HepG2 (cell line): ENCODE measurements around the gene NUFIP1. TPM values are rescaled to one million over a fixed set of nuclear protein-coding genes. Genes with fewer than 3 reads are reported as not detected.

Experiments used
- ATAC-seq: fragments of 200-7000 bp; cut with Tn5 transposase; 3 replicates; pipeline ENCODE4 v1.9.1; 2020; ENCODE audit warnings: mild to moderate bottlenecking, moderate library complexity
- BruUV-seq: library from RNA; stranded (reverse); fragments of 400-500 nt; replicated peaks from 2 replicates; lab custom pipeline; 2021; lab: Mats Ljungman, UMichigan
- CTCF ChIA-PET: fragments of 300-600 bp; formaldehyde crosslinking; extraction: SDS; loops from one replicate; lab custom pipeline; 2021; ENCODE audit warnings: low total read pairs, inconsistent platforms, low intra/inter-chr PET ratio; lab: Yijun Ruan, JAX
- POLR2A ChIA-PET: fragments of 350-600 bp; sonication (Branson Sonifier 250); formaldehyde crosslinking; loops from one replicate; lab custom pipeline; 2020; ENCODE audit warnings: antibody characterized with exemption, inconsistent platforms; lab: Yijun Ruan, JAX
- DNase-seq: peaks from one replicate; pipeline ENCODE4 v3.0.0-alpha.2; 2015; ENCODE audit warnings: low spot score
- FAIRE-seq: peaks from 3 replicates; lab custom pipeline; 2011; peaks lifted over from hg19 to GRCh38; lab: Jason Lieb, UNC
- H2AFZ ChIP-seq: one replicate; pipeline ENCODE4 v1.6.1; 2011; ENCODE audit warnings: low read length, inconsistent platforms
- H3K27ac ChIP-seq: fragments of 300-600 bp; 3 replicates; pipeline ENCODE4 v1.8.0; 2011; ENCODE audit warnings: mixed run types, mild to moderate bottlenecking, mixed read lengths, low read length, inconsistent platforms; ENCODE audit not compliant: insufficient read depth; ENCODE audit errors: extremely low read length
- H3K27me3 ChIP-seq, 2 experiments: fragments of 200-600 bp in 1 of 2; 2 replicates in 1 of 2; 3 replicates in 1 of 2; pipeline versions ENCODE4 v1.6.0 to v1.8.0; 2011; ENCODE audit warnings: low read length in 2 of 2, mild to moderate bottlenecking in 2 of 2, moderate library complexity in 2 of 2, inconsistent platforms in 1 of 2; ENCODE audit not compliant: insufficient read depth in 2 of 2, control insufficient read depth in 1 of 2
- H3K36me3 ChIP-seq, 2 experiments: fragments of 200-600 bp in 1 of 2; replicated peaks in 1 of 2; 2 replicates in 1 of 2; 3 replicates in 1 of 2; pipeline versions ENCODE4 v1.5.1 to v1.8.0; 2011; ENCODE audit warnings: low read length in 2 of 2, inconsistent platforms in 1 of 2; ENCODE audit not compliant: insufficient read depth in 2 of 2, control insufficient read depth in 1 of 2
- H3K4me1 ChIP-seq: 2 replicates; pipeline ENCODE4 v1.5.1; 2012; ENCODE audit warnings: low read length, inconsistent platforms; ENCODE audit not compliant: insufficient read depth
- H3K4me2 ChIP-seq: 2 replicates; pipeline ENCODE4 v1.6.0; 2011; ENCODE audit warnings: low read depth, low read length, inconsistent platforms
- H3K4me3 ChIP-seq, 3 experiments: fragments of 200-600 bp in 1 of 3; sonication (generic), shearing (Covaris generic) in 1 of 3; replicated peaks in 1 of 3; 2 replicates each; pipeline ENCODE4 v1.5.1; 2011 to 2016; ENCODE audit warnings: low read length in 3 of 3, inconsistent platforms in 2 of 3, low read depth in 2 of 3, mild to moderate bottlenecking in 2 of 3, control low read depth in 1 of 3, mixed read lengths in 1 of 3; ENCODE audit not compliant: insufficient read depth in 1 of 3
- H3K79me2 ChIP-seq: one replicate; pipeline ENCODE4 v1.6.1; 2011; ENCODE audit warnings: low read length, inconsistent platforms; ENCODE audit not compliant: insufficient read depth
- H3K9ac ChIP-seq: 2 replicates; pipeline ENCODE4 v1.6.0; 2011; ENCODE audit warnings: mild to moderate bottlenecking, low read depth, low read length, inconsistent platforms; ENCODE audit not compliant: insufficient read depth
- H3K9me3 ChIP-seq: 2 replicates; pipeline ENCODE4 v1.5.1; 2012; ENCODE audit warnings: mild to moderate bottlenecking, low read length
- H4K20me1 ChIP-seq: 2 replicates; pipeline ENCODE4 v1.6.0; 2011; ENCODE audit warnings: inconsistent platforms, mild to moderate bottlenecking, low read length, moderate library complexity; ENCODE audit not compliant: insufficient read depth
- ATF7 ChIP-seq, 2 experiments: fragments of 450-650 bp in 1 of 2; sonication (generic) in 1 of 2; formaldehyde crosslinking in 1 of 2; IDR thresholded peaks; 2 replicates each; pipeline versions ENCODE4 v1.4.0 to v1.6.1; 2016 to 2020; ENCODE audit warnings: antibody characterized with exemption in 1 of 2, mild to moderate bottlenecking in 1 of 2, missing genetic modification reagents in 1 of 2
- CREB1 ChIP-seq, 2 experiments: fragments of 450-650 bp in 1 of 2; IDR thresholded peaks; 2 replicates each; pipeline ENCODE4 v1.6.1; 2016 to 2017; ENCODE audit warnings: control low read depth in 1 of 2, mild to moderate bottlenecking in 1 of 2, missing compliant biosample characterization in 1 of 2, missing genetic modification characterization in 1 of 2
- YY1 ChIP-seq: IDR thresholded peaks from 2 replicates; pipeline ENCODE4 v1.6.1; 2011; ENCODE audit warnings: low read length, low read depth, moderate library complexity, mild to moderate bottlenecking; ENCODE audit not compliant: insufficient read depth, insufficient replicate concordance
- ZNF570 ChIP-seq: sonication (generic); formaldehyde crosslinking; IDR thresholded peaks from 2 replicates; pipeline ENCODE4 v1.4.0; 2020; ENCODE audit warnings: mild to moderate bottlenecking, missing genetic modification reagents, borderline replicate concordance
- ZNF670 ChIP-seq: sonication (generic); formaldehyde crosslinking; IDR thresholded peaks from 2 replicates; pipeline ENCODE4 v1.8.0; 2022; ENCODE audit warnings: mild to moderate bottlenecking, missing genetic modification reagents, borderline replicate concordance
- WGBS: methylation state at CpG from one replicate; pipeline ENCODE4 v1.1.6; 2017; ENCODE audit warnings: low lambda C conversion rate; 5-methylcytosine and 5-hydroxymethylcytosine counted together
- in situ Hi-C: cut with HindIII; loops from 2 replicates; pipeline ENCODE4 v1.10.0; 2017; ENCODE audit warnings: low pct_unique_long_range_greater_than_20kb; ENCODE audit not compliant: extremely low pct_ligation_motif_present
- intact Hi-C: fragments of 100-400 bp; cut with micrococcal nuclease; formaldehyde crosslinking; loops from one replicate; pipeline ENCODE4 v1.10.0; 2022; ENCODE audit not compliant: unreplicated experiment
- polyA plus RNA-seq, 8 experiments: library from polyadenylated mRNA; depleted of rRNA in 3 of 8; stranded (reverse) in 7 of 8; unstranded in 1 of 8; fragments of >200 nt; fragmentation: Illumina TruSeq in 4 of 8; extraction: Trizol in 4 of 8; gene quantifications; 2 replicates each; pipeline versions ENCODE4 v1.2.1 to v1.2.3, GENCODE V29; 2011 to 2016; ENCODE audit warnings: low read depth in 4 of 8, missing spikeins in 1 of 8, mixed read lengths in 1 of 8; ENCODE audit not compliant: insufficient read depth in 1 of 8
- total RNA-seq, 5 experiments: library from RNA; depleted of rRNA; stranded (reverse); fragments of >200 nt; fragmentation: Illumina TruSeq; extraction: Trizol; gene quantifications; 2 replicates each; pipeline ENCODE4 v1.2.3, GENCODE V29; 2016; ENCODE audit warnings: low read depth in 1 of 5
- TF ChIP-seq, protein P1 (sequence below): sonication (generic); formaldehyde crosslinking; IDR thresholded peaks from 2 replicates; pipeline ENCODE4 v1.5.0; 2020; ENCODE audit warnings: mild to moderate bottlenecking, missing genetic modification reagents
- TF ChIP-seq, protein P2 (sequence below): sonication (generic); formaldehyde crosslinking; IDR thresholded peaks from 2 replicates; pipeline ENCODE4 v1.5.1; 2020; ENCODE audit warnings: missing genetic modification reagents, mild to moderate bottlenecking, borderline replicate concordance
- TF ChIP-seq, protein P3 (sequence below): sonication (generic); formaldehyde crosslinking; IDR thresholded peaks from 2 replicates; pipeline ENCODE4 v1.4.0; 2020; ENCODE audit warnings: missing genetic modification reagents

The NUFIP1 gene
- total and polyA plus RNA-seq, 2 of the 13 experiments (the other 11 are each of a cell fraction or from before 2014, with no cell fraction given): 1.9 to 10.3 TPM

DNA sequence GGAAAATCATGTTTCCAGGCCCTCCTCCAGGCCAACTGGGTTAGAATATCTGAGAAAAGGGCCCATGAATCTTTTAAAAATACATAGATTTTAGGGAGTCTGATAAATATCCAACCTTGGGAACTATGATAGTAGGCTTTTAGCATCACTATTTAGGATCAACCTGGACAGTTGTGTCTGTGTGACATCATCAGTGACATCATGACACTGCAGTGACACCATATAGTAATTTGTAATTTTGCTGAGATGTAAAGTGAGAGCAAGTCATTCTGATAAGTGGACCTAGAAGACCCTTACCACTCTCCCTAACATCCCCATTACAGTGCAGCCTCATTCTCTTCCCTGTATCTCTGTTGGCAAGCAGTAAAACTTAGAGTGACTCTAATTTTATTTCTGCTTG is 14.1 kb upstream of the NUFIP1 start:
- no peaks in the 10 kb centered on the region for H4K20me1 ChIP-seq
- no peaks in the 10 kb centered on the region for H3K9me3 ChIP-seq
- H3K27ac ChIP-seq: no peak overlapping the region
- in situ Hi-C loops: no loop called here
- TF ChIP-seq ATF7 (IDR thresholded peaks at IDR 0.05) (0 out of 2 replicates have a peak, but pooled peaks have one; percentile 11), ATF7 (CRISPR knock-in tag; IDR thresholded peaks at IDR 0.05) (no peak), ZNF570 (CRISPR knock-in tag) (no peak), CREB1 (IDR thresholded peaks at IDR 0.05) (peak; percentile 82), CREB1 (CRISPR knock-in tag; IDR thresholded peaks at IDR 0.05) (no peak)
- no peaks in the 10 kb centered on the region for H3K4me1 ChIP-seq
- H3K79me2 ChIP-seq: no peaks in the 10 kb centered on the region
- DNase-seq (no peak), FAIRE-seq (no peak), ATAC-seq (no peak)
- peaks cover 6 to 13% of the 10 kb centered on the region in 2 experiments for H3K36me3 ChIP-seq
- POLR2A ChIA-PET: no interaction called here
- no peak overlapping the region for H2AFZ ChIP-seq
- H3K4me2 ChIP-seq: no peak overlapping the region
- no peak overlapping the region for H3K4me3 ChIP-seq
- CTCF ChIA-PET: no interaction called here
- intact Hi-C loops: no loop called here
- no peak overlapping the region for H3K9ac ChIP-seq
- no TSS peak for BruUV-seq
- no peaks in the 10 kb centered on the region for H3K27me3 ChIP-seq

DNA sequence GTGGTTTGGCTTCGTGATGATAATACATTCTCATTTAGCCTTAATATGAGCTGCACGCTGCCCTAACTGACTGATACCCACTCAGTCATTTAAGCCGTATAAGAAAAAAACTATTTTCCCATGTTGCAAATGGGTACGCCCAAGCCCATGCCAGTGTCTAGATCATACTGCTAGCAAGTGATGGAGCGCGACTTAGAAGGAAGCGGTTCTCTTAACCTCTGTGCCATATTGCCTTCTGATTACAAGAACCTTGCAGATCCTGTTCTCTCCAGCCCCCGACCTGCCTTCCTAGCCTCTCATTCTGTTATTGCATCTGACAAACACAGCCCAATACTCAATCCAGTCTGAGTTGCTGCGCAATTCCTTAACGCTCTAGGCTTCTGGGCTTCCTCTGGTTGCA is 670 bp upstream of the NUFIP1 start:
- H4K20me1 ChIP-seq: no peaks in the 10 kb centered on the region
- peak overlapping the region; percentile 85 for H3K4me2 ChIP-seq
- intact Hi-C loops: loop anchor here (5.0 kb wide), 1 partner anchor 73 kb away; no protein-coding TSS in a partner anchor
- FAIRE-seq (peak; percentile 26), DNase-seq (no peak), ATAC-seq (peak; percentile 3)
- BruUV-seq: TSS peak; percentile 70
- H3K36me3 ChIP-seq: peaks cover 0 to 9% of the 10 kb centered on the region in 2 experiments; a peak in 3 of 5 replicates
- H3K9ac ChIP-seq: peak overlapping the region; percentile 91
- ChIA-PET POLR2A (no interaction called here), CTCF (no interaction called here)
- H3K9me3 ChIP-seq: no peaks in the 10 kb centered on the region
- H3K79me2 ChIP-seq: peaks cover 74% of the 10 kb centered on the region
- H3K27ac ChIP-seq: peak overlapping the region; percentile 92
- H2AFZ ChIP-seq: peak overlapping the region; percentile 20
- 1% methylated on average over 7 of the region's 10 CpGs for WGBS
- peak overlapping the region; percentile 87 to 94 (median 94) for H3K4me3 ChIP-seq
- in situ Hi-C loops: no loop called here
- peaks cover 26% of the 10 kb centered on the region for H3K4me1 ChIP-seq
- peaks cover 0 to 2% of the 10 kb centered on the region in 2 experiments; a peak in 1 of 5 replicates for H3K27me3 ChIP-seq
- TF ChIP-seq, protein P1, sequence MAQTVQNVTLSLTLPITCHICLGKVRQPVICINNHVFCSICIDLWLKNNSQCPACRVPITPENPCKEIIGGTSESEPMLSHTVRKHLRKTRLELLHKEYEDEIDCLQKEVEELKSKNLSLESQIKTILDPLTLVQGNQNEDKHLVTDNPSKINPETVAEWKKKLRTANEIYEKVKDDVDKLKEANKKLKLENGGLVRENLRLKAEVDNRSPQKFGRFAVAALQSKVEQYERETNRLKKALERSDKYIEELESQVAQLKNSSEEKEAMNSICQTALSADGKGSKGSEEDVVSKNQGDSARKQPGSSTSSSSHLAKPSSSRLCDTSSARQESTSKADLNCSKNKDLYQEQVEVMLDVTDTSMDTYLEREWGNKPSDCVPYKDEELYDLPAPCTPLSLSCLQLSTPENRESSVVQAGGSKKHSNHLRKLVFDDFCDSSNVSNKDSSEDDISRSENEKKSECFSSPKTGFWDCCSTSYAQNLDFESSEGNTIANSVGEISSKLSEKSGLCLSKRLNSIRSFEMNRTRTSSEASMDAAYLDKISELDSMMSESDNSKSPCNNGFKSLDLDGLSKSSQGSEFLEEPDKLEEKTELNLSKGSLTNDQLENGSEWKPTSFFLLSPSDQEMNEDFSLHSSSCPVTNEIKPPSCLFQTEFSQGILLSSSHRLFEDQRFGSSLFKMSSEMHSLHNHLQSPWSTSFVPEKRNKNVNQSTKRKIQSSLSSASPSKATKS (CRISPR knock-in tag): no peak
- TF ChIP-seq YY1 (no peak), ZNF670 (CRISPR knock-in tag) (0 out of 2 replicates have a peak, but pooled peaks have one; percentile 13)
- TF ChIP-seq, protein P2, sequence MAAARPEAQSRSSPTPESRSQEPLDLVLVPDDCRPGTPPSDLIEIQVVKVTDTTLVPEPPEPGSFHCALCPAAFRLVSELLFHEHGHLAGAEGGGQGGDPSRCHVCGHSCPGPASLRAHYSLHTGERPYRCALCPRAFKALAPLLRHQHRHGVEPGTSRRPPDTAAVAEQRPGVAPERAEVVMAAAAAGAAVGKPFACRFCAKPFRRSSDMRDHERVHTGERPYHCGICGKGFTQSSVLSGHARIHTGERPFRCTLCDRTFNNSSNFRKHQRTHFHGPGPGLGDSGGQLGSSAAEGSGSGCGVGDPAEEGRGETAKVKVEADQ (CRISPR knock-in tag): no peak
- TF ChIP-seq, protein P3, sequence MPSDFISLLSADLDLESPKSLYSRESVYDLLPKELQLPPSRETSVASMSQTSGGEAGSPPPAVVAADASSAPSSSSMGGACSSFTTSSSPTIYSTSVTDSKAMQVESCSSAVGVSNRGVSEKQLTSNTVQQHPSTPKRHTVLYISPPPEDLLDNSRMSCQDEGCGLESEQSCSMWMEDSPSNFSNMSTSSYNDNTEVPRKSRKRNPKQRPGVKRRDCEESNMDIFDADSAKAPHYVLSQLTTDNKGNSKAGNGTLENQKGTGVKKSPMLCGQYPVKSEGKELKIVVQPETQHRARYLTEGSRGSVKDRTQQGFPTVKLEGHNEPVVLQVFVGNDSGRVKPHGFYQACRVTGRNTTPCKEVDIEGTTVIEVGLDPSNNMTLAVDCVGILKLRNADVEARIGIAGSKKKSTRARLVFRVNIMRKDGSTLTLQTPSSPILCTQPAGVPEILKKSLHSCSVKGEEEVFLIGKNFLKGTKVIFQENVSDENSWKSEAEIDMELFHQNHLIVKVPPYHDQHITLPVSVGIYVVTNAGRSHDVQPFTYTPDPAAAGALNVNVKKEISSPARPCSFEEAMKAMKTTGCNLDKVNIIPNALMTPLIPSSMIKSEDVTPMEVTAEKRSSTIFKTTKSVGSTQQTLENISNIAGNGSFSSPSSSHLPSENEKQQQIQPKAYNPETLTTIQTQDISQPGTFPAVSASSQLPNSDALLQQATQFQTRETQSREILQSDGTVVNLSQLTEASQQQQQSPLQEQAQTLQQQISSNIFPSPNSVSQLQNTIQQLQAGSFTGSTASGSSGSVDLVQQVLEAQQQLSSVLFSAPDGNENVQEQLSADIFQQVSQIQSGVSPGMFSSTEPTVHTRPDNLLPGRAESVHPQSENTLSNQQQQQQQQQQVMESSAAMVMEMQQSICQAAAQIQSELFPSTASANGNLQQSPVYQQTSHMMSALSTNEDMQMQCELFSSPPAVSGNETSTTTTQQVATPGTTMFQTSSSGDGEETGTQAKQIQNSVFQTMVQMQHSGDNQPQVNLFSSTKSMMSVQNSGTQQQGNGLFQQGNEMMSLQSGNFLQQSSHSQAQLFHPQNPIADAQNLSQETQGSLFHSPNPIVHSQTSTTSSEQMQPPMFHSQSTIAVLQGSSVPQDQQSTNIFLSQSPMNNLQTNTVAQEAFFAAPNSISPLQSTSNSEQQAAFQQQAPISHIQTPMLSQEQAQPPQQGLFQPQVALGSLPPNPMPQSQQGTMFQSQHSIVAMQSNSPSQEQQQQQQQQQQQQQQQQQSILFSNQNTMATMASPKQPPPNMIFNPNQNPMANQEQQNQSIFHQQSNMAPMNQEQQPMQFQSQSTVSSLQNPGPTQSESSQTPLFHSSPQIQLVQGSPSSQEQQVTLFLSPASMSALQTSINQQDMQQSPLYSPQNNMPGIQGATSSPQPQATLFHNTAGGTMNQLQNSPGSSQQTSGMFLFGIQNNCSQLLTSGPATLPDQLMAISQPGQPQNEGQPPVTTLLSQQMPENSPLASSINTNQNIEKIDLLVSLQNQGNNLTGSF: no peak
